Peyer's patch (tissue), 4 donors: ENCODE measurements around the gene TSPAN18.

Experiments used
- CTCF ChIP-seq, 6 experiments: fragments of 450-650 bp in 4 of 6; fragments of 200-600 bp in 2 of 6; sonication (generic) in 1 of 6; IDR thresholded peaks; one replicate each; pipeline ENCODE4 v1.5.1; 2017 to 2019; ENCODE audit warnings: antibody characterized with exemption in 6 of 6, mild to moderate bottlenecking in 3 of 6, moderate library complexity in 1 of 6
- POLR2A ChIP-seq, 2 donors: fragments of 450-650 bp; IDR thresholded peaks; one replicate each; pipeline ENCODE4 v1.5.1; 2017; ENCODE audit warnings: antibody characterized with exemption in 2 of 2, mild to moderate bottlenecking in 2 of 2, moderate library complexity in 2 of 2

- TF ChIP-seq CTCF (IDR thresholded peaks at IDR 0.05) (no peak), POLR2A (IDR thresholded peaks at IDR 0.05) (no peak)
Measured at GRCh38 chr11:44711113-44711786, 15.5 kb upstream of the TSPAN18 start.
